Nephron progenitor cell (in vitro differentiated cells): ENCODE results near the gene PGBD5.

Source experiments
- DNase-seq: peaks from one replicate; pipeline ENCODE4 v3.0.0; 2021
- H3K27ac Mint-ChIP-seq: 2 replicates; pipeline ENCODE4 v1.8.0; 2021; ENCODE audit warnings: mild to moderate bottlenecking, moderate library complexity, mixed read lengths
- H3K27me3 Mint-ChIP-seq: 2 replicates; pipeline ENCODE4 v1.8.0; 2021; ENCODE audit warnings: mild to moderate bottlenecking, low read depth, mixed read lengths; ENCODE audit not compliant: poor library complexity
- H3K36me3 Mint-ChIP-seq: 2 replicates; pipeline ENCODE4 v1.8.0; 2021; ENCODE audit warnings: low read depth, mixed read lengths
- H3K4me1 Mint-ChIP-seq: 2 replicates; pipeline ENCODE4 v1.8.0; 2021; ENCODE audit warnings: mixed read lengths
- H3K4me3 Mint-ChIP-seq: 2 replicates; pipeline ENCODE4 v1.8.0; 2021; ENCODE audit warnings: mild to moderate bottlenecking, moderate library complexity, mixed read lengths
- H3K9me3 Mint-ChIP-seq: 2 replicates; pipeline ENCODE4 v1.8.0; 2021; ENCODE audit warnings: mild to moderate bottlenecking, moderate library complexity, mixed read lengths
- CTCF ChIP-seq: fragments of 200-600 bp; sonication (generic); IDR thresholded peaks from 2 replicates; pipeline ENCODE4 v1.5.0; 2021; ENCODE audit warnings: antibody characterized with exemption

Gene PGBD5

GRCh38 chr1:230267338-230268065, 158.6 kb downstream of the PGBD5 start:
- DNase-seq: no peak
- Mint-ChIP-seq H3K4me1 (peaks cover 38% of the 10 kb centered on the region), H3K27me3 (no peaks in the 10 kb centered on the region), H3K36me3 (peaks cover 35% of the 10 kb centered on the region), H3K9me3 (no peaks in the 10 kb centered on the region), H3K27ac (no peak overlapping the region), H3K4me3 (no peak overlapping the region)
- no peak for TF ChIP-seq CTCF

- no peaks in the 10 kb centered on the region for H3K9me3 Mint-ChIP-seq
- H3K4me3 Mint-ChIP-seq: no peak overlapping the region
- no peak for TF ChIP-seq CTCF
- peaks cover 35% of the 10 kb centered on the region for H3K36me3 Mint-ChIP-seq
- peaks cover 43% of the 10 kb centered on the region for H3K4me1 Mint-ChIP-seq
- no peak overlapping the region for H3K27ac Mint-ChIP-seq
- no peak for DNase-seq
- no peaks in the 10 kb centered on the region for H3K27me3 Mint-ChIP-seq
Observed at GRCh38 chr1:230266456-230266855, 159.7 kb downstream of the PGBD5 start.

DNA sequence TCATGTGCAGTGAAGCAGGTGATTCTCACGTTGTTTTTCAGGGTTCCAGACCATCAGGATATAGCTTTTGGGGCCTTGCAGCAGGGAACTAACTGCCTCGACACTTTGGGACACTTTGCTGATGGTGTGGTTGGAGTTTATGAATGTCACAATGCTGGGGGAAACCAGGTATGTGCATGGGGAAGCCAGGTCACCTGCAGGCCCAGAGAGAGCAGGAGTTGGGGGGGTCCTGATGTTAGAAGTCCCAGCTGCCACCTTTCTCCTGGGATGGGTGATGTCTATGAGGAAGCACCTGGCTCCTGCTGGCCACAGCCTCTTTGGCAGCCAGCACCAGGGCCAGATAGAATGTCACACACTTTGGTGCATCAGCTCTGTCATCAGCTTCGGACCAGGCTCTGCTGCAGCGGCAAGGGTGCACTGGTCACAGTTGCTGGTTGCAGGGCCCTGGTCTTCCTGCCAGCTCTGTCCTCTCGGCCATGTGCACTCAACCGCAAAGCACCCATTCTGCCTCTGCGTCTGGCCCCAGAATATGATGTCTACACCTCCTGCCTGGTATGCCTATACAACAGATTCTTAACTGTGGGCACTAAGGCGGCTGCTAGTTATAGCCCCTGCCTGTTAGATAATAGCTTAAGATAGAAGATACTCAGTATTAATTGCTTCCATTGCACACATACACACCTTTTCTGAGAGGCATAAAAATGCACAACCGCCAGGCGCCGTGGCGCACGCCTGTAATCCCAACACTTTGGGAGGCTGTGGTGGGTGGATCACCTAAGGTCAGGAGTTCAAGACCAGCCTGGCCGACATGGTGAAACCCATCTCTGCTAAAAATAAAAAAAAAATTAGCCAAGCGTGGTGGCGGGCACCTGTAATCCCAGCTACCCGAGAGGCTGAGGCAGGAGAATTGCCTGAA, 160.7 kb downstream of the PGBD5 start:
- no peaks in the 10 kb centered on the region for H3K27me3 Mint-ChIP-seq
- no peak overlapping the region for H3K27ac Mint-ChIP-seq
- no peak for DNase-seq
- TF ChIP-seq CTCF: no peak
- H3K4me3 Mint-ChIP-seq: no peak overlapping the region
- H3K36me3 Mint-ChIP-seq: peaks cover 30% of the 10 kb centered on the region
- no peaks in the 10 kb centered on the region for H3K9me3 Mint-ChIP-seq
- peaks cover 33% of the 10 kb centered on the region for H3K4me1 Mint-ChIP-seq
